Muscle of back (tissue), 13 donors: ENCODE results near the gene TSSC4. TPM values are rescaled to one million over a fixed set of nuclear protein-coding genes. Genes with fewer than 3 reads are reported as not detected.
"Not testable (repeated sequence)": the region's sequence is repeated elsewhere in the genome, so short reads cannot be mapped to it uniquely, and the experiment has no call there.

Experiments
- DNase-seq, 3 donors: peaks; one replicate each; pipeline versions ENCODE4 v3.0.0 to v3.0.0-alpha.2; 2013
- long read RNA-seq, 9 donors: transcript quantifications; one replicate each; lab custom pipeline, GENCODE V29; 2026
- polyA plus RNA-seq, 10 donors: library from polyadenylated mRNA; unstranded; fragments of 120-200 nt; gene quantifications; one replicate each; pipeline ENCODE4 v1.2.1, GENCODE V29; 2013; ENCODE audit not compliant: insufficient read length in 10 of 10

The TSSC4 gene
- 10 to 100 TPM; 16.8 to 25.2 (median 21.1) TPM for polyA plus RNA-seq
- long read RNA-seq, donor 1, transcript TSSC4-201 (3 exons, 1,686 nt): major isoform, 5 of 7 reads
- long read RNA-seq, donor 1, partial matches to known transcripts: 0 of 7 reads
- long read RNA-seq, donor 1, other reads (novel, unspliced or antisense): 0 of 7 reads
- long read RNA-seq, donor 2, transcript TSSC4-201 (3 exons, 1,686 nt): major isoform, 8 of 10 reads
- long read RNA-seq, donor 2, partial matches to known transcripts: 0 of 10 reads
- long read RNA-seq, donor 2, other reads (novel, unspliced or antisense): 0 of 10 reads
- long read RNA-seq, donor 3: 0 reads
- long read RNA-seq, donor 4, transcript TSSC4-201 (3 exons, 1,686 nt): major isoform, 5 of 8 reads
- long read RNA-seq, donor 4, partial matches to known transcripts: 0 of 8 reads
- long read RNA-seq, donor 4, other reads (novel, unspliced or antisense): 0 of 8 reads
- long read RNA-seq, donor 5, transcript TSSC4-201 (3 exons, 1,686 nt): major isoform, 13 of 16 reads
- long read RNA-seq, donor 5, partial matches to known transcripts: 0 of 16 reads
- long read RNA-seq, donor 5, other reads (novel, unspliced or antisense): 0 of 16 reads
- long read RNA-seq, donor 6, transcript TSSC4-201 (3 exons, 1,686 nt): major isoform, 10 of 11 reads
- long read RNA-seq, donor 6, partial matches to known transcripts: 0 of 11 reads
- long read RNA-seq, donor 6, other reads (novel, unspliced or antisense): 0 of 11 reads
- long read RNA-seq, donor 7, transcript TSSC4-201 (3 exons, 1,686 nt): major isoform, 8 of 9 reads
- long read RNA-seq, donor 7, partial matches to known transcripts: 0 of 9 reads
- long read RNA-seq, donor 7, other reads (novel, unspliced or antisense): 0 of 9 reads
- long read RNA-seq, donor 8, transcript TSSC4-201 (3 exons, 1,686 nt): major isoform, 8 of 9 reads
- long read RNA-seq, donor 8, partial matches to known transcripts: 0 of 9 reads
- long read RNA-seq, donor 8, other reads (novel, unspliced or antisense): 0 of 9 reads
- long read RNA-seq, donor 9, partial matches to known transcripts: 0 of 2 reads
- long read RNA-seq, donor 9, other reads (novel, unspliced or antisense): 0 of 2 reads

GRCh38 chr11:2400069-2400761 lies at the start of gene TSSC4:
Gene TSSC4 (plus strand): TSS chr11:2400750. CDS start chr11:2402634, 1,884 bp downstream.
- peak; percentile 100 for DNase-seq

GRCh38 chr11:2351701-2352100 lies 48.8 kb upstream of the TSSC4 start:
- no peak for DNase-seq

- DNase-seq: no peak
Measured at GRCh38 chr11:2352420-2352819, 48.1 kb upstream of the TSSC4 start.

- DNase-seq: no peak
Measured at GRCh38 chr11:2355000-2355644, 45.4 kb upstream of the TSSC4 start.

GRCh38 chr11:2357246-2357645 lies 43.3 kb upstream of the TSSC4 start:
- no peak for DNase-seq

- DNase-seq: not testable (repeated sequence)
Measured at GRCh38 chr11:2357651-2358050, 42.9 kb upstream of the TSSC4 start.

- DNase-seq: no peak
Measured at GRCh38 chr11:2358754-2359442, 41.7 kb upstream of the TSSC4 start.

- DNase-seq: no peak
Measured at GRCh38 chr11:2359557-2359956, 41.0 kb upstream of the TSSC4 start.

GRCh38 chr11:2360081-2360642 lies 40.4 kb upstream of the TSSC4 start:
- no peak for DNase-seq

- no peak for DNase-seq
Measured at GRCh38 chr11:2361565-2361964, 39.0 kb upstream of the TSSC4 start.

- DNase-seq: no peak
Measured at GRCh38 chr11:2362414-2362813, 38.1 kb upstream of the TSSC4 start.

GRCh38 chr11:2363130-2363529 lies 37.4 kb upstream of the TSSC4 start:
- no peak for DNase-seq

- DNase-seq: no peak
Measured at GRCh38 chr11:2363577-2364370, 36.8 kb upstream of the TSSC4 start.

GRCh38 chr11:2364386-2364785 lies 36.2 kb upstream of the TSSC4 start:
- DNase-seq: not testable (repeated sequence)

GRCh38 chr11:2365571-2366210 lies 34.9 kb upstream of the TSSC4 start:
- no peak for DNase-seq

GRCh38 chr11:2366276-2366675 lies 34.3 kb upstream of the TSSC4 start:
- no peak for DNase-seq

- DNase-seq: no peak
Measured at GRCh38 chr11:2366733-2367132, 33.8 kb upstream of the TSSC4 start.

- DNase-seq: no peak
Measured at GRCh38 chr11:2367266-2368160, 33.0 kb upstream of the TSSC4 start.
